Lower lobe of right lung (tissue), 2 donors: ENCODE measurements around the gene FDPS. TPM values are rescaled to one million over a fixed set of nuclear protein-coding genes. Genes with fewer than 3 reads are reported as not detected.

Source experiments
- ATAC-seq, 2 donors: fragments of 200-7000 bp; cut with Tn5 transposase; one replicate each; pipeline ENCODE4 v1.9.1; 2020 to 2022; ENCODE audit warnings: mild to moderate bottlenecking in 2 of 2, moderate library complexity in 2 of 2
- DNase-seq: peaks from one replicate; pipeline ENCODE4 v3.0.0-alpha.2; 2020
- H3K27ac ChIP-seq: fragments of 200-600 bp; one replicate; pipeline ENCODE4 v1.8.0; 2022
- H3K27me3 ChIP-seq: fragments of 200-600 bp; one replicate; pipeline ENCODE4 v1.8.0; 2022; ENCODE audit warnings: low read depth
- H3K36me3 ChIP-seq: fragments of 200-600 bp; one replicate; pipeline ENCODE4 v1.8.0; 2022; ENCODE audit warnings: mild to moderate bottlenecking
- H3K4me1 ChIP-seq: fragments of 200-600 bp; one replicate; pipeline ENCODE4 v1.8.0; 2022
- H3K4me3 ChIP-seq: fragments of 200-600 bp; one replicate; pipeline ENCODE4 v1.8.0; 2022; ENCODE audit warnings: mild to moderate bottlenecking
- H3K9me3 ChIP-seq: fragments of 200-600 bp; one replicate; pipeline ENCODE4 v1.8.0; 2022
- CTCF ChIP-seq: fragments of 200-600 bp; IDR thresholded peaks from one replicate; pipeline ENCODE4 v1.8.0; 2022; ENCODE audit warnings: antibody characterized with exemption, mild to moderate bottlenecking
- intact Hi-C: fragments of 100-400 bp; cut with DNase I; formaldehyde crosslinking; loops from one replicate; pipeline ENCODE4 v1.11.0; 2022
- microRNA-seq: library from miRNA; unstranded; fragments of <30 nt; microRNA quantifications from one replicate; pipeline ENCODE4 v1.2.0, GENCODE V29; 2020; ENCODE audit warnings: borderline number of aligned reads
- total RNA-seq: library from RNA; stranded (reverse); fragmentation: NEBNext Ultra II Directional; extraction: Animal tissue kit (Norgen Biotek cat#: 25700); gene quantifications from one replicate; pipeline ENCODE4 v1.2.1, GENCODE V29; 2021
- donor health status: DM: no; HTN: yes; CAD: no; lungs with severe emphysema.

Gene FDPS
- total RNA-seq, 1 donor from 2014 or later, result 184 TPM

GRCh38 chr1:155342842-155343241 is 34.2 kb downstream of the FDPS start:
- no peaks in the 10 kb centered on the region for H3K4me1 ChIP-seq
- no peak for TF ChIP-seq CTCF
- intact Hi-C loops, result no loop called here
- ATAC-seq (no peak), DNase-seq (no peak)
- H3K27ac ChIP-seq, result no peak overlapping the region
- H3K4me3 ChIP-seq, result no peak overlapping the region
- no peaks in the 10 kb centered on the region for H3K9me3 ChIP-seq
- H3K36me3 ChIP-seq, result peaks cover 99% of the 10 kb centered on the region
- H3K27me3 ChIP-seq, result no peaks in the 10 kb centered on the region

GRCh38 chr1:155352631-155353030 is 44.0 kb downstream of the FDPS start:
- H3K36me3 ChIP-seq, result peaks cover 98% of the 10 kb centered on the region
- DNase-seq (no peak), ATAC-seq (no peak)
- no peaks in the 10 kb centered on the region for H3K9me3 ChIP-seq
- H3K27me3 ChIP-seq, result no peaks in the 10 kb centered on the region
- intact Hi-C loops, result no loop called here
- no peak overlapping the region for H3K27ac ChIP-seq
- no peak for TF ChIP-seq CTCF
- H3K4me3 ChIP-seq, result no peak overlapping the region
- H3K4me1 ChIP-seq, result no peaks in the 10 kb centered on the region

GRCh38 chr1:155360051-155360450 is 51.4 kb downstream of the FDPS start:
- Histone ChIP-seq H3K27ac (no peak overlapping the region), H3K4me3 (no peak overlapping the region), H3K9me3 (no peaks in the 10 kb centered on the region), H3K27me3 (no peaks in the 10 kb centered on the region), H3K4me1 (no peaks in the 10 kb centered on the region), H3K36me3 (peaks cover 84% of the 10 kb centered on the region)
- TF ChIP-seq CTCF, result no peak
- no peak for DNase-seq
- ATAC-seq, result no peak
- intact Hi-C loops, result no loop called here

Small RNA genes lying within 50 kb of the gene (microRNA-seq; reads per million reads assigned to microRNA genes)
- gene MIR555, result not detected

Other genes starting within 250 kb of the FDPS start
- gene EFNA4, start 245.1 kb upstream of the FDPS start, total RNA-seq, result 7.4 TPM
- gene EFNA3, start 230.0 kb upstream of the FDPS start, total RNA-seq, result 1.0 TPM
- gene EFNA1, start 181.0 kb upstream of the FDPS start, total RNA-seq, result 144 TPM
- gene SLC50A1, start 173.0 kb upstream of the FDPS start, total RNA-seq, result 42.6 TPM
- 62.3 TPM for gene DPM3, start 168.3 kb upstream of the FDPS start, total RNA-seq
- 173 TPM for gene KRTCAP2, start 135.6 kb upstream of the FDPS start, total RNA-seq
- 0.35 TPM for gene TRIM46, start 135.0 kb upstream of the FDPS start, total RNA-seq
- gene THBS3, start 101.0 kb upstream of the FDPS start, total RNA-seq, result 24.4 TPM
- gene MTX1, start 100.2 kb upstream of the FDPS start, total RNA-seq, result 27.9 TPM
- 22.9 TPM for gene ENTREP3, start 53.4 kb upstream of the FDPS start, total RNA-seq
- 70.2 TPM for gene SCAMP3, start 46.5 kb upstream of the FDPS start, total RNA-seq
- 51.1 TPM for gene CLK2, start 35.4 kb upstream of the FDPS start, total RNA-seq
- 4.2 TPM for gene HCN3, start 31.4 kb upstream of the FDPS start, total RNA-seq
- not detected for gene PKLR, start 7.4 kb upstream of the FDPS start, total RNA-seq
- 27.6 TPM for gene RUSC1, start 12.0 kb downstream of the FDPS start, total RNA-seq